Brain pericyte (primary cell): ENCODE data around the gene TIA1.
"Not testable (repeated sequence)": the region's sequence is repeated elsewhere in the genome, so short reads cannot be mapped to it uniquely, and the experiment has no call there.

Experiments
- DNase-seq: peaks from one replicate; pipeline ENCODE4 v3.0.0-alpha.2; 2012; ENCODE audit warnings: low read depth, low spot score

TIA1 gene, protein sequence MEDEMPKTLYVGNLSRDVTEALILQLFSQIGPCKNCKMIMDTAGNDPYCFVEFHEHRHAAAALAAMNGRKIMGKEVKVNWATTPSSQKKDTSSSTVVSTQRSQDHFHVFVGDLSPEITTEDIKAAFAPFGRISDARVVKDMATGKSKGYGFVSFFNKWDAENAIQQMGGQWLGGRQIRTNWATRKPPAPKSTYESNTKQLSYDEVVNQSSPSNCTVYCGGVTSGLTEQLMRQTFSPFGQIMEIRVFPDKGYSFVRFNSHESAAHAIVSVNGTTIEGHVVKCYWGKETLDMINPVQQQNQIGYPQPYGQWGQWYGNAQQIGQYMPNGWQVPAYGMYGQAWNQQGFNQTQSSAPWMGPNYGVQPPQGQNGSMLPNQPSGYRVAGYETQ

GRCh38 chr2:70248181-70248847, at the start of gene TIA1:
Gene TIA1, minus strand, starts transcription at chr2:70248628. Its CDS starts 198 bp downstream, at chr2:70248430.
- DNase-seq, result peak; percentile 89

DNA sequence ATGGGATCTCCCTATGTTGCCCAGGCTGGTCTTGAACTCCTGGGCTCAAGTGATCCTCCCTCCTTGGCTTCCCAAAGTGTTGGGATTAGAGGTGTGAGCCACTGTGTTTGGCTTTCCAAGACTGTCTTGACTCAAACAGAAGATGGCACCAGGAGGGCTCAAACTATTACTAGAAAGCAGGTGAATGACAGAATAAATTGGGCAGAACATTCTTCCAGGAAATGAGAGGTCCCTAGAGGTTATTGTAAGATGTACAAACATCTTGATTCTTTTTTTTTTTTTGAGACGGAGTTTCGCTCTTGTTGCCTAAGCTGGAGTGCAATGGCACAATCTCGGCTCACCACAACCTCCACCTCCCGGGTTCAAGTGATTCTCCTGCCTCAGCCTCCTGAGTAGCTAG, 49.4 kb upstream of the TIA1 start:
- not testable (repeated sequence) for DNase-seq

DNA sequence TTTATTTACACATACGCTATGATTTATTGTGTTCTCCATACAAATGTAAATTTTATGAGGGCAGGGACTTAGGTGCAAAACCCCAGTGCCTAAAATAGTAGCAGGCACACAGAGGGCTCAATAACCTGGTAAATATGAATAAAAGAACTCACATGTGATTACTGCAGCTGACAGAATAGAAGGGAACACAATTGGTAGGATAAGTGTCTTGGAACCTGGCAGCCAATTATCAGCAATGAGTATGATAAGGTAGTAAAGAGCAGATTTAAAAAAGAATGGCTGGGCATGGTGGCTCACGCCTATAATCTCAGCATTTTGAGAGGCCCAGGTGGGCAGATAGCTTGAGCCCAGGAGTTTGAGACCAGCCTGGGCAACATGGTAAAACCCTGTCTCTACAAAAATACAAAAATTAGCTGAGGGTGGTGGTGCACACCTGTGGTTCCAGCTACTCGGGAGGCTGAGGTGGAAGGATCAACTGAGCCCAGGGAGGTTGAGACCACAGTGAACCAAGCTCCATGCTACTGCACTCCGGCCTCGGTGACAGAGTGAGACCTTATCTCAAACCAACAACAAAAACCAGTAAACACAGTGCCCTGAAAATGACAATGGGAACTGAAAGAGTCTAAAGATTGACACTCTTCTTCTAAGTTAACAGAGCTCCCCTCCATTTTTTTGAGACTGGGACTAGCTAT, 35.2 kb upstream of the TIA1 start:
- no peak for DNase-seq

DNA sequence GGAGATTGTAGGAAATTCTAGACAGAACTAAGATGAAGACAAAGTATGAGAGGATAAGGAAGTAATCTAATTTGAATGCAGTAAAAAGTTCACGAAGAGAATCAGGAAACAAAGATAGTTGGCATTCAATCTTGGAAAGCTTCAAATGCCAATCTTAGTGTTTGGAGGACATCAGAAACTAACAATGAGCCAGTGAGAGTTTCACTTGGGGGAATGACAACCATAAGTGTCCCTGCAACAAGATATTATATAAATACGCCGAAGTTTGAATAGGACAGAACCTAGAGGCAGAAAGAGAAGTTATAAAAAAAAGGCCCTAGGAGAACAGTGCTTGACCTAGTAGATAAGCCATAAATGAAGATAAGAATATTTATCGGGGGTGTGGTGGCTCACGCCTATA, 34.0 kb upstream of the TIA1 start:
- no peak for DNase-seq

- no peak for DNase-seq
Observed at GRCh38 chr2:70280242-70280798, 31.9 kb upstream of the TIA1 start.

- no peak for DNase-seq
Observed at GRCh38 chr2:70270323-70270722, 21.9 kb upstream of the TIA1 start.

DNA sequence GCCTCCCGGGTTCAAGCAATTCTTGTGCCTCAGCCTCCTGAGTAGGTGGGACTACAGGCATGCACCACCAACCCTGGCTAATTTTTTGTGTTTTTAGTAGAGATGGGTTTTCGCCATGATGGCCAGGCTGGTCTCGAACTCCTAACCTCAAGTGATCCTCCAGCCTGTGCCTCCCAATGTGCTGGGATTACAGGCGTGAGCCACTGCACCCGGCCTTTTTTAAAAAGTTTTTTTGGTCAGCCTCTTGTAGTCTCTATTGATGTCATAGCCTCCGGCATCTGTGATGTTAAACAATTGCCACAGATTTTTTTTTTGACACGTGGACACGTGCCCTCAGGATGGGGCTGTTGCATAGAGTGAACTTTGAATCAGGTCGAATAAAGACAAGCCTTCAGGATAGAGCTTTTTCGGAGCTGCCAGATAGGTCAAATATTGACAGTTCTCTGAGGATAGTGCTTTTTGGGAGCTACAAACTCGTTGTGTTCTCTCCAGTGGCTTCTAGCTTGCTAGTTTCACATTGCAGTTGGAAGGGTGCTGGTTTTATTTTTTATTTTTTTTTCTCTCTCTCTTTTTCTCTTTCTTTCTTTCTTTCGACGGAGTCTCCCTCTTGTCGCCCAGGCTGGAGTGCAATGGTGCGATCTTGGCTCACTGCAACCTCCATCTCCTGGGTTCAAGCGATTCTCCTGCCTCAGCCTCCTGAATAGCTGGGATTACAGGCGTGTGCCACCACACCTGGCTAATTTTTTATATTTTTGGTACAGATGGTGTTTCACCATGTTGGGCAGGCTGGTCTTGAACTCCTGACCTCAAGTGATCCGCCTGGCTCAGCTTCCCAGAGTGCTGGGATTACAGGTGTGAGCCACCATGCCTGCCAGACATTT, 21.2 kb upstream of the TIA1 start:
- not testable (repeated sequence) for DNase-seq

- DNase-seq, result not testable (repeated sequence)
Observed at GRCh38 chr2:70266925-70267324, 18.5 kb upstream of the TIA1 start.

GRCh38 chr2:70261501-70261900, 13.1 kb upstream of the TIA1 start:
- no peak for DNase-seq

DNA sequence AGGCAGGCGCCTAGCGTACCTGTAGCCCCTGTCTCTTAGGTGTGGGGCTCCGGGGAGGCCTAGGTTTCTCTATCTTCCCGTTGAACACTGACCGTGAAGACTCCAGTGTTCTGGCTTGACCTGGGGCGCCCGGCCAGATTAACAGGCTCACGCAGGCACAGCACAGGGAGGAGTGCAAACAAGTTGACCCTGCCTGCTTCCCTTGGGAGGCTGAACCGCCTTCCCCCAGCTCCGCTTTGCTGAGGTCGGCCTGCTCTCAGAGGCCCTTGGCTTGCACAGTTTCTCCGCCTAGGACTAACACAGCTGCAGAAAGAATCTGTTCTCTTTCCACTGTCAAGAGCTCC, 10.1 kb upstream of the TIA1 start:
- peak; percentile 61 for DNase-seq

- no peak for DNase-seq
Observed at GRCh38 chr2:70255637-70256314, 7.3 kb upstream of the TIA1 start.

- DNase-seq, result no peak
Observed at GRCh38 chr2:70250434-70250833, 2.0 kb upstream of the TIA1 start.

DNA sequence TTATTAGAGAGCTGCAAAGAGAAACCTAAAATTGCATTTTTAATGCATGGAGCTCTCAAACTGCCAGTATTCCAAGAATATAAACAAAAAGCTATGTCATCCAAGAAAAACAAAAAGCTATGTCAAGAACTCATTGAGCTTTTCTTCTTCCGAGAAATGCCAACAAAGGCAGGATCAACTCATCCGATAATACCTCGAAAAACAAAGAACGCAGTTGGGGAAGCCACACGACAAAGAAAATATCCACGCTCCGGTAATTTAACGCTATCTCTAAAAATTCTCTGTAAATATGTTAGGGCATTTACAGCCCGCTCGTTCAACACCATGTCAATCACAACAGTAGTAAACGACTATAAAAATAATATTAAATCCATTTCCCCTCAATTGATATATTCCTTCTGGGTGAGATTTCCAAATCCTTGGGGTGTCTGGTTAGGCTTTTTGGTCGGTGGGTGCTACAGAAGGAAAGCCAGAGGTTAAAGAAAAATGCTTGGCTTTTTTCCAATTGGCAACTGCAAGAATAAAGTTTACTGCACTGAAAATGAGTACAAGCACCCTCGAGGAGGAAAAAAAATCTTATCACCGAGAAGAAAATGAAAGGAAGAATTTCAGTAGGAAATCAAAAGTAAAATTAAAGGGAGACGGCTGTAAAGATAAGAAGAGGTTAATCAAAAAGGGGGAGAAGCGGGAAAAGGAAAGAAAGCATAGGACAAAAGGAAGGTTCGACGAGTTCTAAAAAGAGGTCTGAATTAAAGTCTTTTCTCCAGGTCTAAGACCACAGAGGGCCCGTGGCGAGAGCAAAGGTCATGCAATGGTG, 856 bp downstream of the TIA1 start:
- no peak for DNase-seq

GRCh38 chr2:70243806-70244584, 4.4 kb downstream of the TIA1 start:
- DNase-seq, result no peak

- no peak for DNase-seq
Observed at GRCh38 chr2:70242552-70242951, 5.9 kb downstream of the TIA1 start.

- no peak for DNase-seq
Observed at GRCh38 chr2:70241340-70241739, 7.1 kb downstream of the TIA1 start.

DNA sequence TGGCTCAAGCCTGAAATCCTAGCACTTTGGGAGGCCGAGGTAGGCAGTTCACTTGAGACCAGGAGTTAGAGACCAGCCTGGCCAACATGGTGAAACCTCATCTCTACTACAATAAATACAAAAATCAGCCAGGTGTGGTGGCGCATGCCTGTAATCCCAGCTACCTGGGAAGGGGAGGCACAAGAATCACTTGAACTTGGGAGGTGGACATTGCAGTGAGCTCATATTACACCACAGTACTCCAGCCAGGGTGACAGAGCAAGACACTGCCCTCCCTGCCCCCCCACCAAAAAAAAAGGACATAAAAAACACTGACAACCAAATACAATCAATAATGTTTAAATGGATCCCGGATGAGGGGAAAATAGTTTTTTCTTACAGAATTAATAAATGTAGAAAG, 7.8 kb downstream of the TIA1 start:
- DNase-seq, result no peak

DNA sequence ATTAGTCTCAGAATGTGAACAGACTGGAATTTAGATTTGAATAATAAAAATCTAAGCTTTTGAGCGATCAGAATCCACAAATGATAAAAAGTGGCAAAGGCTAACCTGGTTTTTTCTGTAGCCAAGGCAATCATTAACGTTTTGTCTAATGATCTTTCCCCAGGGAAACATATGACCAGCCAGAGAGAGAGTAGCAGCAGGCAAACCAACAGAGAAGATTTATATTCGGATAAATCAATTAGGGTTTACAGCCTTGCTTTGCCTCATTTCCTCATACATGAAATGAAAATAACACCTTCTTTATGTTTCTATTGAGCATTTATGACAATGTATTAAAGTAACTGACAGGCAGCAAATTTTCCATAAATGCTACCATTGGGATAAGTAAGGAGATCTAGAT, 14.5 kb downstream of the TIA1 start:
- DNase-seq, result no peak

- no peak for DNase-seq
Observed at GRCh38 chr2:70226781-70227180, 21.6 kb downstream of the TIA1 start.
